Left lung (tissue), 10 donors: ENCODE measurements around the gene CCDC178. TPM values are rescaled to one million over a fixed set of nuclear protein-coding genes. Genes with fewer than 3 reads are reported as not detected.
A peak's percentile ranks its signal among the peaks of the same experiment; 100 is the strongest.

ENCODE experiments used
- ATAC-seq: fragments of 200-7000 bp; cut with Tn5 transposase; one replicate; pipeline ENCODE4 v1.9.1; 2020; ENCODE audit warnings: moderate library complexity
- DNase-seq, 4 donors: peaks; one replicate each; pipeline ENCODE4 v3.0.0-alpha.2; 2013 to 2020
- H3K27ac ChIP-seq, 2 donors: fragments of 200-600 bp; sonication (generic) in 1 of 2; one replicate each; pipeline versions ENCODE4 v1.5.0 to v1.8.0; 2020 to 2021
- H3K27me3 ChIP-seq, 2 donors: fragments of 200-600 bp; sonication (generic) in 1 of 2; one replicate each; pipeline versions ENCODE4 v1.5.0 to v1.8.0; 2020 to 2021
- H3K36me3 ChIP-seq, 2 donors: fragments of 200-600 bp; sonication (generic) in 1 of 2; one replicate each; pipeline versions ENCODE4 v1.5.0 to v1.8.0; 2020 to 2021
- H3K4me1 ChIP-seq, 2 donors: fragments of 200-600 bp; one replicate each; pipeline ENCODE4 v1.8.0; 2021
- H3K4me3 ChIP-seq, 2 donors: fragments of 200-600 bp; sonication (generic) in 1 of 2; one replicate each; pipeline versions ENCODE4 v1.5.0 to v1.8.0; 2020 to 2021; ENCODE audit warnings: mild to moderate bottlenecking in 1 of 2
- H3K9me3 ChIP-seq, 2 donors: fragments of 200-600 bp; sonication (generic) in 1 of 2; one replicate each; pipeline versions ENCODE4 v1.5.0 to v1.8.0; 2020 to 2021
- intact Hi-C, 2 donors: fragments of 100-400 bp; cut with DNase I; formaldehyde crosslinking; loops; one replicate each; pipeline versions ENCODE4 v1.11.2 to v1.14.2; 2022
- polyA plus RNA-seq, 6 donors: library from polyadenylated mRNA; unstranded; fragments of 120-200 nt; gene quantifications; one replicate each; pipeline ENCODE4 v1.2.1, GENCODE V29; 2013; ENCODE audit not compliant: insufficient read length in 6 of 6
- total RNA-seq, 2 donors: library from RNA; stranded (reverse); fragmentation: NEBNext Ultra II Directional; extraction: Animal tissue kit (Norgen Biotek cat#: 25700); gene quantifications; one replicate each; pipeline ENCODE4 v1.2.1, GENCODE V29; 2021
- TF ChIP-seq, protein P1 (sequence below), 2 donors: fragments of 200-600 bp; sonication (generic) in 1 of 2; IDR thresholded peaks; one replicate each; pipeline versions ENCODE4 v1.5.0 to v1.8.0; 2021; ENCODE audit warnings: antibody characterized with exemption in 2 of 2
- donor health status: DM: no; HTN: yes; CAD: no.
- donor health status: DM: no; HTN: no; CAD: no.

The CCDC178 gene
- total and polyA plus RNA-seq, 8 donors: 0.73 to 2.9 (median 2.2) TPM; not detected in 1

GRCh38 chr18:33264566-33264965 is 176.0 kb downstream of the CCDC178 start:
- ATAC-seq: no peak
- Histone ChIP-seq H3K27me3 (no peaks in the 10 kb centered on the region), H3K4me3 (no peak overlapping the region), H3K27ac (no peak overlapping the region), H3K36me3 (no peaks in the 10 kb centered on the region), H3K9me3 (no peaks in the 10 kb centered on the region), H3K4me1 (no peaks in the 10 kb centered on the region)
- intact Hi-C loops: no loop called here
- TF ChIP-seq, protein P1, sequence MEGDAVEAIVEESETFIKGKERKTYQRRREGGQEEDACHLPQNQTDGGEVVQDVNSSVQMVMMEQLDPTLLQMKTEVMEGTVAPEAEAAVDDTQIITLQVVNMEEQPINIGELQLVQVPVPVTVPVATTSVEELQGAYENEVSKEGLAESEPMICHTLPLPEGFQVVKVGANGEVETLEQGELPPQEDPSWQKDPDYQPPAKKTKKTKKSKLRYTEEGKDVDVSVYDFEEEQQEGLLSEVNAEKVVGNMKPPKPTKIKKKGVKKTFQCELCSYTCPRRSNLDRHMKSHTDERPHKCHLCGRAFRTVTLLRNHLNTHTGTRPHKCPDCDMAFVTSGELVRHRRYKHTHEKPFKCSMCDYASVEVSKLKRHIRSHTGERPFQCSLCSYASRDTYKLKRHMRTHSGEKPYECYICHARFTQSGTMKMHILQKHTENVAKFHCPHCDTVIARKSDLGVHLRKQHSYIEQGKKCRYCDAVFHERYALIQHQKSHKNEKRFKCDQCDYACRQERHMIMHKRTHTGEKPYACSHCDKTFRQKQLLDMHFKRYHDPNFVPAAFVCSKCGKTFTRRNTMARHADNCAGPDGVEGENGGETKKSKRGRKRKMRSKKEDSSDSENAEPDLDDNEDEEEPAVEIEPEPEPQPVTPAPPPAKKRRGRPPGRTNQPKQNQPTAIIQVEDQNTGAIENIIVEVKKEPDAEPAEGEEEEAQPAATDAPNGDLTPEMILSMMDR (IDR thresholded peaks at IDR 0.05): no peak
- no peak for DNase-seq

DNA sequence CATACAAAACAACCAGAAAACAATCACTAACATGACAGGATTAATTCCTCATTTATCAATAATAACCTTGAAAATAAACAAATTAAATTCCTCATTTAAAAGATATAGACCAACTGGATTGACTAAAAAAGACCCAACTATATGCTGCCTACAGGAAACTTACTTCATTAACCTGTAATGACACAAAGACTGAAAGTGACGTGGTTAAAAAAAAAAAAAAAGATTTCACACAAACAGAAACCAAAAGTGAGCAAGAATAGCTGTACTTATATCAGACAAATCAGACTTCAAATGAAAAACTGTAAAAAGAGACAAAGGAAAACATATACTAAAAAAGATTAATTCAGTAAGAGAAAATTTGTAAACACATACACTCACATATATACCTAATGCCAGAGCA is 201.2 kb downstream of the CCDC178 start:
- Histone ChIP-seq H3K9me3 (peaks cover 0 to 7% of the 10 kb centered on the region in 2 donors), H3K27me3 (no peaks in the 10 kb centered on the region), H3K36me3 (no peaks in the 10 kb centered on the region), H3K27ac (no peak overlapping the region), H3K4me1 (no peaks in the 10 kb centered on the region), H3K4me3 (no peak overlapping the region)
- DNase-seq: no peak
- ATAC-seq: no peak
- TF ChIP-seq, protein P1 (IDR thresholded peaks at IDR 0.05): no peak
- intact Hi-C loops: no loop called here

GRCh38 chr18:33232318-33232626 is 208.2 kb downstream of the CCDC178 start:
- no peak overlapping the region for H3K4me3 ChIP-seq
- intact Hi-C loops: no loop called here
- H3K9me3 ChIP-seq: no peaks in the 10 kb centered on the region
- no peaks in the 10 kb centered on the region for H3K4me1 ChIP-seq
- DNase-seq: no peak
- no peaks in the 10 kb centered on the region for H3K27me3 ChIP-seq
- no peak overlapping the region for H3K27ac ChIP-seq
- no peaks in the 10 kb centered on the region for H3K36me3 ChIP-seq
- no peak for ATAC-seq
- TF ChIP-seq, protein P1 (IDR thresholded peaks at IDR 0.05): no peak

DNA sequence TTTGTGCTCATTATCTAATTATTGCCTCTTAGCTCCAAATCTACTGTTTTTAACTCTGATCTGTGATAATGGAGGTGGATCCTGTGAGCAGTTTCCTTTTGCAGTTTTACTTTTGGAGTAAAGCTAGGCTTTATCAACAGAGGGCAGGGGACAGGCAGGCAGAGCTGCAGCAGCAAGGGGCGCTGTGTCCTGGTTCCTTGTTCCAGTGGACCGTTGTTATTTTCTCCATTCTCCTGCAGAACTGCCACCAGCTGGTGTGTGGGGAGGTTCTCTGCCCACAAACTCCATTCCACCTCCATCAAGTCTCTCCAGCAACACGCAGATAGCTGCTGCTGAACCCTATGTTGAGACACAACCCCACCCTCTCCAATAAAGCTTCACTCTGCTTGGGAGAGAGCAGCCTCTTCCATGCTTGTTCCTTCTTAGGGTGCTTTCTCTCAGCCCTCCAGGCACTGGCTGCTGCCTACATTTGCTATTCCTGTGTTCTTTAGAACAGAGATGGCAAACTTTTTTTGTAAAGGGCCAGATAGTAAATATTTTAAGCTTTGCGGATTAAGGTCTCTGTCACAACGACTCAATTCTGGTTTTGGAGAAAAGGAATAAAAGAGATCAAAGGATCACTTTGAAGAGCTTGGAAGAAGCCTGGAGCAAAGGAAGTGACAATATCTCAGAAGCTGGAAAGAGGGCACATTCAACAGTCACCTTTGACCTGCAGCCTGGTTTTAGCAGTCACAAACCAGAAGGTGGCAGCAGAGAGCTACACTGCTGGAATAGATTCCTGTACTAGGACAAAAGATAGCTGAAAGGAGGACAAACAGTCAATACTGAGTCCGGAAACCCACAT is 208.8 kb downstream of the CCDC178 start:
- no peaks in the 10 kb centered on the region for H3K27me3 ChIP-seq
- no peak overlapping the region for H3K4me3 ChIP-seq
- no peaks in the 10 kb centered on the region for H3K9me3 ChIP-seq
- TF ChIP-seq, protein P1 (IDR thresholded peaks at IDR 0.05): peak; percentile 75 to 82
- no peaks in the 10 kb centered on the region for H3K36me3 ChIP-seq
- H3K4me1 ChIP-seq: no peaks in the 10 kb centered on the region
- ATAC-seq (peak; percentile 92), DNase-seq (peak; percentile 26 to 80 (median 50))
- intact Hi-C loops: no loop called here
- no peak overlapping the region for H3K27ac ChIP-seq

DNA sequence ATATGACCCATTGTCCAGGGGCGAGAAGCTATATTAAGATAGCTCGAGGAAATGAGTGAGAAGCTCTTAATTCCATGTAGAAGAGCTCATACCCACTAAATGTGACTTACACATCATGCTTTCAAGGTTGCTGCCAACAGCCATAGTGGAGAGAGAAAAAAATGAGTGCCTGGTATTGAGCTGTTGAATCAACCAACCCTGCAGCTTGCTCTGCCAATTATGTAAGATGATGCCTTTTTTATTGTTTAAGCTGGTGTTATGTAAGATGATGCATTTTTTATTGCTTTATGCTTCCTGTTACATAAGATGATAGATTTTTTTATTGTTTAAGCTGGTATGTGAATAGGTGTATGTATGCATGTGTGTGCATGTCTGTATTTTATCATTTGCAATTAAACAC is 228.2 kb downstream of the CCDC178 start:
- no peaks in the 10 kb centered on the region for H3K27me3 ChIP-seq
- no peak for ATAC-seq
- intact Hi-C loops: no loop called here

More for the DNA sequence above, 228.2 kb downstream of the CCDC178 start:
- DNase-seq: no peak
- TF ChIP-seq, protein P1 (IDR thresholded peaks at IDR 0.05): no peak
- Histone ChIP-seq H3K36me3 (no peaks in the 10 kb centered on the region), H3K9me3 (no peaks in the 10 kb centered on the region), H3K27ac (no peak overlapping the region), H3K4me1 (no peaks in the 10 kb centered on the region), H3K4me3 (no peak overlapping the region)
